GM12891 (cell line): ENCODE results near the gene KLHL18.
"Not testable (repeated sequence)": the region's sequence is repeated elsewhere in the genome, so short reads cannot be mapped to it uniquely, and the experiment has no call there.

Experiments used
- DNase-seq: peaks from one replicate; pipeline ENCODE4 v3.0.0; 2011; ENCODE audit warnings: low spot score; ENCODE audit not compliant: insufficient read length
- FAIRE-seq: peaks from 2 replicates; lab custom pipeline; 2011; peaks lifted over from hg19 to GRCh38; lab: Jason Lieb, UNC
- PAX5 ChIP-seq: IDR thresholded peaks from 2 replicates; pipeline ENCODE4 v1.6.1; 2011; ENCODE audit warnings: low read length, moderate library complexity, mild to moderate bottlenecking; ENCODE audit not compliant: insufficient read depth, severe bottlenecking
- POLR2A ChIP-seq: IDR thresholded peaks from 2 replicates; pipeline ENCODE4 v1.6.1; 2011; ENCODE audit warnings: low read depth, low read length, control low read depth
- POLR2AphosphoS5 ChIP-seq: IDR thresholded peaks from 2 replicates; pipeline ENCODE4 v1.6.1; 2011; ENCODE audit warnings: low read depth, low read length, control low read depth
- POU2F2 ChIP-seq: IDR thresholded peaks from 2 replicates; pipeline ENCODE4 v1.6.1; 2011; ENCODE audit warnings: low read depth, mild to moderate bottlenecking, control low read depth, low read length, moderate library complexity
- SPI1 ChIP-seq: IDR thresholded peaks from 2 replicates; pipeline ENCODE4 v1.6.1; 2011; ENCODE audit warnings: low read depth, low read length, control low read depth
- TAF1 ChIP-seq: IDR thresholded peaks from 2 replicates; pipeline ENCODE4 v1.6.1; 2011; ENCODE audit warnings: low read depth, low read length, control low read depth

The KLHL18 gene

DNA sequence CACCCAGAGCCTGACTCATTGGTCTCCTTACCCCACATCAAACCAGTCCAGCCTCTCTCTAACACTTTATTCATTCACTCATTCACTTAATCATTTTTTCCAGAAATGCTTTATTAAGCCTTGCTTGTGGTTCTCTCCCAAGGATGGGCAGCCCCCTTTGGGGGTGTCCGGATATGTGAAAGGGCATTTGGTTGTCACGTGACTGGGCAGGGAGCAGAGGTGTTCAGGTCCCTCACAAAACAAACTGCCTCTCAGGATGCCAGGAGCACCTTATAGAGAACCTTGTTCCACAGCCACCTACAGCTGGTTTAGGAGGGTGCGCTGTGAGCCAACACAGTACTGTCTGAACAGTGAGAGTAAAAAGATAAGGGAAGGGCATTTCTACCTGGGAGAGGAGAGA, 72.3 kb downstream of the KLHL18 start:
- no peak for DNase-seq
- TF ChIP-seq POLR2AphosphoS5, result no peak
- no peak for TF ChIP-seq PAX5
- TF ChIP-seq POU2F2, result no peak
- TF ChIP-seq POLR2A, result no peak

DNA sequence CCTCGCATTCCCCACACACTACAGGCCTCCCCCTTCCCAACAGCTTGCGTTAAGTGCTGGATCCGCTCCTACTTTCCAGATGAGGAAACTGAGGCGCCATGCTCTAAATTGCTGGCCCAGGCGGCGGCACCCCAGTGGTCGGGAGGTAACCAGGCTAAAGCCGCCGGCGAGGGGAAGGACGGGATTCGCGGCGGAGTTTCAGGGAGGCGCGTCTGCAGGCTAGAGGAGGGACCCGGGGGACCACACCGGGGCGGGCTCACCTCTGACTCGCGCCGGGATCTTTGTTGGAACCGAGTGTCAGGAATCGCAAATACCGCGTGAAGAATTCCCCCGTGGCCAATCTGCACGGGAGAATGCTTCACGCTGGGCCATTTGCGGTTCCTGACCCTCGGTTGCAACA, 73.5 kb downstream of the KLHL18 start:
- TF ChIP-seq TAF1, result no peak
- no peak for TF ChIP-seq PAX5
- TF ChIP-seq POU2F2, result no peak
- TF ChIP-seq POLR2A, result no peak
- TF ChIP-seq SPI1, result no peak
- TF ChIP-seq POLR2AphosphoS5, result no peak
- DNase-seq, result no peak
- no peak for FAIRE-seq

More for the DNA sequence above, 72.3 kb downstream of the KLHL18 start:
- FAIRE-seq, result no peak

DNA sequence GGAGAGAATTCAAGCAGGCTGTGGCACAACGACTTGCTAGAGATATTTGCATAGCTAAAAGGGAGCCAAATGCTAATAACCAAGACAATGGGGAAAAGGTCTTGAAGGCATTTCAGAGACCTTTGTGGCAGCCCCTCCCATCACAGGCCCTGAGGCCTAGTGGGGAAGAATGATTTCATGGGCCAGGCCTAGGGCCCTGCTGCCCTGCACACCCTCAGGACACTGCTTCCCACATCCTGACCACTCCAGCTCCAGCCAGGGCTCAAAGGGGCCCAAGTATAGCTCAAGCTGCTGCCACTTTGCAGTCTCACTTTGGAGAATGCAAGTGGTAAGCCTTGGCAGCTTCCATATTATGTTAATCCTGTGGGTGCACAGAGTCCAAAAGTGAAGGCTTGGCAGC, 76.6 kb downstream of the KLHL18 start:
- DNase-seq, result no peak
- TF ChIP-seq POU2F2 (no peak), POLR2A (no peak), TAF1 (no peak), POLR2AphosphoS5 (no peak), SPI1 (no peak), PAX5 (no peak)
- FAIRE-seq, result no peak

DNA sequence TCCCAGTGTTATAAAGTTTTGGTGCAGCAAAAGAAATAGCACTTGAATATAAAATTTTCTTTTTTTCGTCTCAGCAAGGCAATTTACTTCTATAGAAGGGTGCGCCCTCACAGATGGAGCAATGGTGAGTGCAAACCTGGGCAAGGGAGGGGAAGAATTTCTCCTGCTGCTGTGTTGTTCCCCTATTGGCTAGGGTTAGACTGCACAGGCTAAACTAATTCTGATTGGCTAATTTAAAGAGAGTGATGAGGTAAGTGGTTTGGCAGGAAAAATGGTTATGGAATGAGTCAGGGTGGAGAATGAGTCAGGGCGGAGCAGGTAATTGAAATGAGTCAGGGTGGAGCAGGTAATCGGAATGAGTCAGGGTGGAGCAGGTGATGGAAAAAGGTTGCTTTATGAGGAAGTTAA, 77.4 kb downstream of the KLHL18 start:
- DNase-seq, FAIRE-seq: not testable (repeated sequence)

DNA sequence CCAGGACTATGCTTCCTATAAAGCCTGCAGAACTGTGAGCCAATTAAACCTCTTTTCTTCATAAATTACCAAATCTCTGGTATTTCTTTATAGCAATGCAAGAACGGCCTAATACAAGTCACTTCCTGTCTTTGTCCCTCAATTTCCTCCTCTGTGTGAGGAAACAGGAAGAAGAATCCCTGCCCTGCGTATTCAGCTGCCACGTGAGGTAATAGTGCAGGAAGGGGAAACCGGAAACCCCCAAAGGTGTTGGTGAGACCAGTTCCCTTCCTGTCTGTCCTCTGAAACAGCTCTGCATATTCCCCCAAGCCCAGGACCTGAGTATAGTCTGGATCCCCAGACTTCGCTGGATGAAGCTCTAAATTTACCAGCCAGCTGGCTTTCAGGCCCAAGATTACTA, 80.0 kb downstream of the KLHL18 start:
- TF ChIP-seq POU2F2 (no peak), POLR2AphosphoS5 (no peak), TAF1 (no peak), SPI1 (no peak), PAX5 (no peak), POLR2A (no peak)
- DNase-seq, result no peak
- FAIRE-seq, result no peak

DNA sequence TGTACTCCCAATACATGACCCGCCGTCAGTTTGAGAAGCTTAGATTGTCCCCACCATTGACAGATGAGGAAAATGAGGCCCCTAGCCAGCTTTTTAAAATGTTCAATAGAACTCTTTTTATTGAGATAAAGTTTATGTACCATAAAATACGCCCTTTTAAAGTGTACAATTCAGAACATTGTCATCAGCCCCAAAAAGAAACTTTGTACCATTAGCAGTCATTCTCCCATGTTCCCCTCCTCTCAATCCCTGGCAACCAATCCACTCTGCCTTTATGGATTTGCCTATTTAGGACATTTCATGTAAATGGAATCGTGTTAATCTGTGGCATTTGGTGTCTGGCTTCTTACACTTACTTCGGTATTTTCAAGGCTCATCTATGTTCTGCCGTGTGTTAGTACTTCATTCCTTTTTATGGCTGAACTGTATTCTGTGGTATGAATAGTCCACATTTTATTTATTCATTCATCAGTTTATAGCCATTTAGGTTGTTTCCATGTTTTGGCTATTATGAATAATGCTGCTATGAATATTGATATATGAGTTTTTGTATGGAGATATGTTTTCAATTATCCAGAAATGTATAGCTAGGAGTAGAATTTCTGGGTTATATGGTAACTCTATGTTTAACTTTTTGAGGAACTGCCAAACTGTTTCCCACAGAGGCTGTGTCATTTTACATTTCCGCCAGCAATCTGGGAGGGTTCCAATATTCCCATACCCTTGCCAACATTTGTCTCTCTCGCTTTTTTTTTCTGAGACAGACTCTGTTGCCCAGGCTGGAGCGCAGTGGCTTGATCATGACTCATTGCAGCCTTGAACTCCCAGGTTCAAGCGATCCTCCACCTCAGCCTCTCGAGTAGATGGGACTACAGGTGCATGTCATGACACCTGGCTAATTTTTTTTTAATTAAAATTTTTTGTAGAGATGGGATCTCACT, 82.7 kb downstream of the KLHL18 start:
- DNase-seq (no peak), FAIRE-seq (no peak)
- TF ChIP-seq PAX5 (no peak), POLR2AphosphoS5 (no peak), SPI1 (no peak), POLR2A (no peak), POU2F2 (no peak), TAF1 (no peak)

DNA sequence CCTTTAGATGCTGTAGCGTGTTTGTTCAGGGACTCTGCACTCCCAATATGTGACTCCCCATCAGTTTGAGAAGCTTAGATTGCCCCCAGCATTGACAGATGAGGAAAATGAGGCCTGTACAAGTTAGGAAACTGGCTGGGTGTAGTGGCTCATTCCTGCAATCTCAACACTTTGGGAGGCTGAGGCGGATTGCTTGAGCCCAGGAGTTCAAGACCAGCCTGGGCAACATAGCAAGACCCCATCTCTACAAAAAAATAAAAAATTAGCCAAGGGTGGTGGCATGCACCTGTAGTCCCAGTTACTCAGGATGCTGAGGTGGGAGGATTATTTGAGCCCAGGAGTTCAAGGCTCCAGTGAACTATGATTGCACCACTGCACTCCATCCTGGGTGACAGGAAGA, 84.1 kb downstream of the KLHL18 start:
- no peak for TF ChIP-seq POU2F2
- TF ChIP-seq POLR2AphosphoS5, result no peak
- TF ChIP-seq SPI1, result no peak
- TF ChIP-seq POLR2A, result no peak
- TF ChIP-seq PAX5, result no peak
- no peak for TF ChIP-seq TAF1
- no peak for FAIRE-seq
- DNase-seq, result no peak

DNA sequence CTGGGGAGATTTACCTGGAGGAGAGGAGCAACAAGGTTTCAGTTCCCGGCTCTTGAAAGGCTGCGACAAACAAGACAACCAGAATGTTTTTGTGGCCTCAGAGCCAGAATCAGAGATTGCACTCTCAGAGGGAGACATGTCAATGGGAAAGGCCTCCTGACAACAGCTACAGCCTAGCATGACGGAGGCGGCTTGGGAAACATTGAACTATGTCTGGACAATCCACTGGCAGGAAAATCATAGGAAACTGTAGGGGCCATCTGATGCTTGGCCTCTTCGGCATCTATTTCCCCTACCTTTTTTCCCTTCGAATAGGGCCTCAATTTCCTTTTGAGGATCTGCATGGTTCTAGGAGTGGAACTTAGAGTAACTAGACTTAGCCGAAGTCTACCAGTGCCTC, 84.9 kb downstream of the KLHL18 start:
- no peak for DNase-seq
- no peak for FAIRE-seq
- TF ChIP-seq TAF1, result no peak
- TF ChIP-seq SPI1, result no peak
- no peak for TF ChIP-seq POU2F2
- no peak for TF ChIP-seq POLR2AphosphoS5
- no peak for TF ChIP-seq PAX5
- TF ChIP-seq POLR2A, result no peak

DNA sequence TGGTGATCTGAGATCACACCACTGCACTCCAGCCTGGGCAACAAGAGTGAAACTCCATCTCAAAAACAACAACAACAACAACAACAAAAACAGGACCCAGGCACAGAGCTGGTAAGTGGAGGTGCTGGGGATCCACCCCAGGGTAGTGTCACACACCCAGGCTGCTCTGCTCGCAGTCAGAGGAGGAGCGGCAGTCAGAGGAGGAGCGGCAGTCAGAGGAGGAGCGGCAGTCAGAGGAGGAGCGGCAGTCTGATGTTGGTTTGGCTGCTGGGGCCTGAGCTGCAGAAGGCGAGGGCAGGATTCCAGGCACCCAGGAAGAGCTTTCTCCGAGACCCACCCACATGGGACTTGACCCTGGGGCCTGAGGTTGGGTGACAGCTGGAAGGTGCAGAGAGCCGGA, 87.3 kb downstream of the KLHL18 start:
- not testable (repeated sequence) for DNase-seq, FAIRE-seq

DNA sequence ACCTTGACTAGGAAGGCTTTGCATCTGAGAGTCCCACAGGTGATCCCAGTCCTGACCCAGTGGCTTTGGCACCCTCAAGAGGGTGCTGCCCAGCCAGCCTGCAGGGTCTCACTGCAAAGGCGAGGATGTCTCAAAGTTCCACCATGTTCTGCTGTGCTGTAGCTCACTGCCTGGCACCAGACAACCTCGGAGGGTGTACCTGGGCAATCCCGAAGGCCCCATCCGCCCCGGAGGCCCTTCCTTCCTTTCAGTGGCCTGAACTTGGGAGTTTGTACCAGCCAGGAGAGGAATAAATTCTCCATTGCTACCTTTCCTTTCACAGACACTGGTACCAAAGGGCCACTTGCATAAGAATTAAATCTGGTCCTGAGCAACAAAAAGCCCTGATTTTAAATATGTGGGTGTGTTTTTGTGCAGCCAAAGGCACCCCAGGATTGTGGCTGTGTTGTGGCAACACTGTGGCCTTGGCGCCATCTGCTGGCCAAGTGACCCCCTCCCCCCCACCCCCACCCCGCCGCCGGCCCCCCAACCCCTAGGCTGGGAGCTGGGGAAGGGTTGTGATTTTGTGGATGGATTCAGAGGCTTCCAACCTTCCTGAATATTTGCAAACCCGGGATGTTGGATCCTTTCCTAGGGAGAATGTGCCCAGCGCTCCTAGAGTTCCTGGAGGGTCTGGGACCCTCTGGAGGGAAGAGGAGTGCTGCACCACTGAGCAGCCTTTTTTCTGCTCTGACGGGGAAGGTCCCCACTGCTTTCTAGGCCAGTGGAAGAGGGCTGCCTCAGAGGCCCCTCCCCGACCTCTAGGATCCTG, 88.3 kb downstream of the KLHL18 start:
- DNase-seq, result peak; percentile 59
- FAIRE-seq, result peak; percentile 85
- TF ChIP-seq SPI1 (no peak), PAX5 (no peak), POLR2A (no peak), POLR2AphosphoS5 (no peak), POU2F2 (no peak), TAF1 (no peak)
